Esophagus mucosa (tissue), 1 donor: ENCODE measurements around the gene RNASE8. TPM values are rescaled to one million over a fixed set of nuclear protein-coding genes. Genes with fewer than 3 reads are reported as not detected.

Experiments used
- total RNA-seq: library from RNA; stranded (reverse); gene quantifications from one replicate; pipeline ENCODE4 v1.2.4, GENCODE V29; 2023
- donor health status: DM: yes; HTN: yes; CAD: no.

The RNASE8 gene
- total RNA-seq, 1 donor from 2014 or later = not detected

Other genes with a start within 250 kb of the RNASE8 start
- not detected for gene RNASE3, start 166.4 kb upstream of the RNASE8 start, total RNA-seq
- not detected for gene RNASE2, start 102.3 kb upstream of the RNASE8 start, total RNA-seq
- 37.8 TPM for gene METTL17, start 67.8 kb upstream of the RNASE8 start, total RNA-seq
- 15.7 TPM for gene SLC39A2, start 58.5 kb upstream of the RNASE8 start, total RNA-seq
- 54.7 TPM for gene NDRG2, start 32.8 kb upstream of the RNASE8 start, total RNA-seq
- not detected for gene TPPP2, start 27.6 kb upstream of the RNASE8 start, total RNA-seq
- not detected for gene RNASE13, start 23.0 kb upstream of the RNASE8 start, total RNA-seq
- gene RNASE7, start 15.5 kb upstream of the RNASE8 start, total RNA-seq = 2.7 TPM
- 2.3 TPM for gene ARHGEF40, start 12.5 kb downstream of the RNASE8 start, total RNA-seq
- 40.4 TPM for gene ZNF219, start 40.8 kb downstream of the RNASE8 start, total RNA-seq
- 1.6 TPM for gene TMEM253, start 43.2 kb downstream of the RNASE8 start, total RNA-seq
- gene OR5AU1, start 98.2 kb downstream of the RNASE8 start, total RNA-seq = not detected
- gene HNRNPC, start 211.6 kb downstream of the RNASE8 start, total RNA-seq = 415 TPM
- not detected for gene RPGRIP1, start 222.3 kb downstream of the RNASE8 start, total RNA-seq